ENCODE measurements around the gene RANBP3.

DNA sequence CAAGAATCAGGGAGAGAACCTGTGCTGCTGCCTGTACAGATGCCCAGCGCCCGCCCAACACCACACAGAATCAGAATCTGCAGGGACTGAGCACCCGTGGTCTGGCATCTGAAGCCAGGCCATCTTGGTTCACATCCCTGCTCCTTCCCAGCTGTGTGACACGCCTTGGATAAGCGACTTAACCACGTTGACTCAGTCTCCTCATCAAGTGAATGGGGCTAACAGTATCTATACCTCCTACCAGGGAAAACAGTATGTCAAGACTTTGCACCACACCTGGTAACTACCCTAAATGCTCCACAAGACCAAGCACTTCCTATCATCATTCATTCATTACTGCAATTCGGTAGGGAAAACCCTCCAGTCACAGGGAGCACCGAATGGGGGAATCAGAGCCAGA is 1.2 kb downstream of the RANBP3 start:
- no peak for TF ChIP-seq EZH2 (IDR thresholded peaks at IDR 0.05; ENCODE audit: borderline replicate concordance, low read length)
- TF ChIP-seq, protein P1, sequence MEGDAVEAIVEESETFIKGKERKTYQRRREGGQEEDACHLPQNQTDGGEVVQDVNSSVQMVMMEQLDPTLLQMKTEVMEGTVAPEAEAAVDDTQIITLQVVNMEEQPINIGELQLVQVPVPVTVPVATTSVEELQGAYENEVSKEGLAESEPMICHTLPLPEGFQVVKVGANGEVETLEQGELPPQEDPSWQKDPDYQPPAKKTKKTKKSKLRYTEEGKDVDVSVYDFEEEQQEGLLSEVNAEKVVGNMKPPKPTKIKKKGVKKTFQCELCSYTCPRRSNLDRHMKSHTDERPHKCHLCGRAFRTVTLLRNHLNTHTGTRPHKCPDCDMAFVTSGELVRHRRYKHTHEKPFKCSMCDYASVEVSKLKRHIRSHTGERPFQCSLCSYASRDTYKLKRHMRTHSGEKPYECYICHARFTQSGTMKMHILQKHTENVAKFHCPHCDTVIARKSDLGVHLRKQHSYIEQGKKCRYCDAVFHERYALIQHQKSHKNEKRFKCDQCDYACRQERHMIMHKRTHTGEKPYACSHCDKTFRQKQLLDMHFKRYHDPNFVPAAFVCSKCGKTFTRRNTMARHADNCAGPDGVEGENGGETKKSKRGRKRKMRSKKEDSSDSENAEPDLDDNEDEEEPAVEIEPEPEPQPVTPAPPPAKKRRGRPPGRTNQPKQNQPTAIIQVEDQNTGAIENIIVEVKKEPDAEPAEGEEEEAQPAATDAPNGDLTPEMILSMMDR (conservative IDR thresholded peaks at IDR 0.05 in 1 of 2, IDR thresholded peaks at IDR 0.05 in 1 of 2; ENCODE audit: extremely low read depth in 1 of 2, insufficient read depth in 1 of 2, low read depth in 1 of 2, low read length in 2 of 2), result no peak
